ENCODE results near the gene CRKL. TPM values are rescaled to one million over a fixed set of nuclear protein-coding genes. Genes with fewer than 3 reads are reported as not detected.

The CRKL gene
- total and polyA plus RNA-seq, 4 donors: 12.0 to 45.5 (median 22.6) TPM

DNA sequence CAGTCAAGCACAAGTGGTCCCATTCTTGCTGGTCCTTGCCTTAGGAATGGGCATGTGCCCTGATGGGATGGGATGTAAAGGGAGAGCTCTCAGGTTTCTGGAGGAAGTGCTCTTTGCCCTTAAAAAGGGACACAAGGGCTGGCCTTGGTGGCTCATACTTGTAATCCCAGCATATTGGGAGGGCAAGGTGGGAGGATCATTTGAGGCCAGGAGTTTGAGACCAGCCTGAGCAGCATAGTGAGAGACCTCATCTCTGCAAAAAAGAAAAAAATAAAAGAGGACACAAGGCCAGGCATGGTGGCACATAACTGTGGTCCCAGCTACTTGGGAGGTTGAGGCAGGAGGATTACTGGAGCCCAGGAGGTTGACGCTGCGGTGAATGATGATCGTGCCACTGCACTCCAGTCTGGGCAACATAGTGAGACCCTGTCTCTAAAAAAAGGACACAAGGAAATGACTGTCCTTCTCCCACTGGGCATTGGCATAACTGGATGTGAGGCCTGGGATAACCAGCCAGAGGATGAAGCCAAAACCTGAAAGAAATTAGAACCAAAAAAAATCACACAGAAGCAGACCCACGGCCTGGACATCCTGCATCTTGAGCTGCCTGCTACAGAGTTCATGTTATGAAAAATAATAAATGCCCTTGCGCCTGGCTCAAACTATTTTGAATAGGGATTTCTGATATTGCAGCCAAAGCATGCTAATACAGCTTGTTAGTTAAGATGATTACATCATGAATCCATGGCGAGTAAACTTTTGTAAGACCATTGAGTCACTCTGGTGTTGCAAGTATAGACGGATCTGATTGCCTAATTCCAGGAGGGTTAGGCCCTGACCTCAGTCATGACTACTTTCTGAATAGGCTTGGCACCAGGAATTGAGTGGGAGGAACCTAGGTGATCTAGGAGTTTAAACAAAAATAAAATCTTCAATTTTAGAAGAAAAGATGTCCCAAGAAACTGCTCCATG lies 12.9 kb upstream of the CRKL start:
- WGBS: 60% methylated on average over 7 of the region's 7 CpGs
- TF ChIP-seq RXRA (IDR thresholded peaks at IDR 0.05): peak; percentile 87 to 95
- TF ChIP-seq, protein P1, sequence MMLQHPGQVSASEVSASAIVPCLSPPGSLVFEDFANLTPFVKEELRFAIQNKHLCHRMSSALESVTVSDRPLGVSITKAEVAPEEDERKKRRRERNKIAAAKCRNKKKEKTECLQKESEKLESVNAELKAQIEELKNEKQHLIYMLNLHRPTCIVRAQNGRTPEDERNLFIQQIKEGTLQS (IDR thresholded peaks at IDR 0.05): peak; percentile 98
- peak; percentile 69 for TF ChIP-seq SP1 (IDR thresholded peaks at IDR 0.05)
- TF ChIP-seq, protein P2, sequence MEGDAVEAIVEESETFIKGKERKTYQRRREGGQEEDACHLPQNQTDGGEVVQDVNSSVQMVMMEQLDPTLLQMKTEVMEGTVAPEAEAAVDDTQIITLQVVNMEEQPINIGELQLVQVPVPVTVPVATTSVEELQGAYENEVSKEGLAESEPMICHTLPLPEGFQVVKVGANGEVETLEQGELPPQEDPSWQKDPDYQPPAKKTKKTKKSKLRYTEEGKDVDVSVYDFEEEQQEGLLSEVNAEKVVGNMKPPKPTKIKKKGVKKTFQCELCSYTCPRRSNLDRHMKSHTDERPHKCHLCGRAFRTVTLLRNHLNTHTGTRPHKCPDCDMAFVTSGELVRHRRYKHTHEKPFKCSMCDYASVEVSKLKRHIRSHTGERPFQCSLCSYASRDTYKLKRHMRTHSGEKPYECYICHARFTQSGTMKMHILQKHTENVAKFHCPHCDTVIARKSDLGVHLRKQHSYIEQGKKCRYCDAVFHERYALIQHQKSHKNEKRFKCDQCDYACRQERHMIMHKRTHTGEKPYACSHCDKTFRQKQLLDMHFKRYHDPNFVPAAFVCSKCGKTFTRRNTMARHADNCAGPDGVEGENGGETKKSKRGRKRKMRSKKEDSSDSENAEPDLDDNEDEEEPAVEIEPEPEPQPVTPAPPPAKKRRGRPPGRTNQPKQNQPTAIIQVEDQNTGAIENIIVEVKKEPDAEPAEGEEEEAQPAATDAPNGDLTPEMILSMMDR (IDR thresholded peaks at IDR 0.05; ENCODE audit: low read depth, low read length, missing input control): no peak
- TF ChIP-seq, protein P3, sequence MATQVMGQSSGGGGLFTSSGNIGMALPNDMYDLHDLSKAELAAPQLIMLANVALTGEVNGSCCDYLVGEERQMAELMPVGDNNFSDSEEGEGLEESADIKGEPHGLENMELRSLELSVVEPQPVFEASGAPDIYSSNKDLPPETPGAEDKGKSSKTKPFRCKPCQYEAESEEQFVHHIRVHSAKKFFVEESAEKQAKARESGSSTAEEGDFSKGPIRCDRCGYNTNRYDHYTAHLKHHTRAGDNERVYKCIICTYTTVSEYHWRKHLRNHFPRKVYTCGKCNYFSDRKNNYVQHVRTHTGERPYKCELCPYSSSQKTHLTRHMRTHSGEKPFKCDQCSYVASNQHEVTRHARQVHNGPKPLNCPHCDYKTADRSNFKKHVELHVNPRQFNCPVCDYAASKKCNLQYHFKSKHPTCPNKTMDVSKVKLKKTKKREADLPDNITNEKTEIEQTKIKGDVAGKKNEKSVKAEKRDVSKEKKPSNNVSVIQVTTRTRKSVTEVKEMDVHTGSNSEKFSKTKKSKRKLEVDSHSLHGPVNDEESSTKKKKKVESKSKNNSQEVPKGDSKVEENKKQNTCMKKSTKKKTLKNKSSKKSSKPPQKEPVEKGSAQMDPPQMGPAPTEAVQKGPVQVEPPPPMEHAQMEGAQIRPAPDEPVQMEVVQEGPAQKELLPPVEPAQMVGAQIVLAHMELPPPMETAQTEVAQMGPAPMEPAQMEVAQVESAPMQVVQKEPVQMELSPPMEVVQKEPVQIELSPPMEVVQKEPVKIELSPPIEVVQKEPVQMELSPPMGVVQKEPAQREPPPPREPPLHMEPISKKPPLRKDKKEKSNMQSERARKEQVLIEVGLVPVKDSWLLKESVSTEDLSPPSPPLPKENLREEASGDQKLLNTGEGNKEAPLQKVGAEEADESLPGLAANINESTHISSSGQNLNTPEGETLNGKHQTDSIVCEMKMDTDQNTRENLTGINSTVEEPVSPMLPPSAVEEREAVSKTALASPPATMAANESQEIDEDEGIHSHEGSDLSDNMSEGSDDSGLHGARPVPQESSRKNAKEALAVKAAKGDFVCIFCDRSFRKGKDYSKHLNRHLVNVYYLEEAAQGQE (IDR thresholded peaks at IDR 0.05): peak; percentile 75
- peak; percentile 60 to 87 for TF ChIP-seq EGR1 (IDR thresholded peaks at IDR 0.05; ENCODE audit: low read depth in 2 of 2)
- no peak for TF ChIP-seq HNF4G (IDR thresholded peaks at IDR 0.05)
- TF ChIP-seq GABPA (IDR thresholded peaks at IDR 0.05 in 1 of 2, conservative IDR thresholded peaks at IDR 0.05 in 1 of 2): peak in 1 of 2 donors; percentile 66
- peak; percentile 72 for TF ChIP-seq NR2F2 (IDR thresholded peaks at IDR 0.05)
- TF ChIP-seq, protein P4, sequence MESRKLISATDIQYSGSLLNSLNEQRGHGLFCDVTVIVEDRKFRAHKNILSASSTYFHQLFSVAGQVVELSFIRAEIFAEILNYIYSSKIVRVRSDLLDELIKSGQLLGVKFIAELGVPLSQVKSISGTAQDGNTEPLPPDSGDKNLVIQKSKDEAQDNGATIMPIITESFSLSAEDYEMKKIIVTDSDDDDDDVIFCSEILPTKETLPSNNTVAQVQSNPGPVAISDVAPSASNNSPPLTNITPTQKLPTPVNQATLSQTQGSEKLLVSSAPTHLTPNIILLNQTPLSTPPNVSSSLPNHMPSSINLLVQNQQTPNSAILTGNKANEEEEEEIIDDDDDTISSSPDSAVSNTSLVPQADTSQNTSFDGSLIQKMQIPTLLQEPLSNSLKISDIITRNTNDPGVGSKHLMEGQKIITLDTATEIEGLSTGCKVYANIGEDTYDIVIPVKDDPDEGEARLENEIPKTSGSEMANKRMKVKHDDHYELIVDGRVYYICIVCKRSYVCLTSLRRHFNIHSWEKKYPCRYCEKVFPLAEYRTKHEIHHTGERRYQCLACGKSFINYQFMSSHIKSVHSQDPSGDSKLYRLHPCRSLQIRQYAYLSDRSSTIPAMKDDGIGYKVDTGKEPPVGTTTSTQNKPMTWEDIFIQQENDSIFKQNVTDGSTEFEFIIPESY (IDR thresholded peaks at IDR 0.05): peak; percentile 91
- TF ChIP-seq, protein P5, sequence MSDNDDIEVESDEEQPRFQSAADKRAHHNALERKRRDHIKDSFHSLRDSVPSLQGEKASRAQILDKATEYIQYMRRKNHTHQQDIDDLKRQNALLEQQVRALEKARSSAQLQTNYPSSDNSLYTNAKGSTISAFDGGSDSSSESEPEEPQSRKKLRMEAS (IDR thresholded peaks at IDR 0.05): peak; percentile 85
- TF ChIP-seq FOXA1 (IDR thresholded peaks at IDR 0.05): peak; percentile 57
- TF ChIP-seq TAF1 (conservative IDR thresholded peaks at IDR 0.05): no peak
- peak; percentile 59 for TF ChIP-seq FOXA2 (IDR thresholded peaks at IDR 0.05)
- TF ChIP-seq JUND (IDR thresholded peaks at IDR 0.05): peak; percentile 98 to 99
- peak; percentile 47 to 53 for TF ChIP-seq RAD21 (IDR thresholded peaks at IDR 0.05)
- peak; percentile 81 for TF ChIP-seq YY1 (IDR thresholded peaks at IDR 0.05)
- TF ChIP-seq HNF4A (conservative IDR thresholded peaks at IDR 0.05): peak; percentile 75 to 88
- Histone ChIP-seq H3K27me3 (ENCODE audit: control insufficient read depth in 4 of 4, insufficient read depth in 4 of 4, low read length in 3 of 4) (no peaks in the 10 kb centered on the region), H3K9ac (ENCODE audit: low read depth in 1 of 2, low read length in 2 of 2) (no peak overlapping the region), H3K36me3 (ENCODE audit: control insufficient read depth in 4 of 4, insufficient read depth in 3 of 4, low read depth in 1 of 4, low read length in 3 of 4) (no peaks in the 10 kb centered on the region), H3K4me1 (ENCODE audit: control insufficient read depth in 4 of 4, insufficient read depth in 4 of 4, low read length in 3 of 4) (peaks cover 3 to 21% (median 11%) of the 10 kb centered on the region in 4 donors), H3K9me3 (ENCODE audit: control insufficient read depth in 4 of 4, low read length in 3 of 4) (no peaks in the 10 kb centered on the region), H3K27ac (ENCODE audit: low read depth in 1 of 2, low read length in 2 of 2) (peak overlapping the region; percentile 86 to 91), H3K4me3 (ENCODE audit: low read depth in 1 of 3, low read length in 3 of 3) (no peak overlapping the region)
- no peak for DNase-seq (ENCODE audit: low spot score)

Measured in liver (tissue), 9 donors.